ENCODE data around the gene PPIE.

The PPIE gene

DNA sequence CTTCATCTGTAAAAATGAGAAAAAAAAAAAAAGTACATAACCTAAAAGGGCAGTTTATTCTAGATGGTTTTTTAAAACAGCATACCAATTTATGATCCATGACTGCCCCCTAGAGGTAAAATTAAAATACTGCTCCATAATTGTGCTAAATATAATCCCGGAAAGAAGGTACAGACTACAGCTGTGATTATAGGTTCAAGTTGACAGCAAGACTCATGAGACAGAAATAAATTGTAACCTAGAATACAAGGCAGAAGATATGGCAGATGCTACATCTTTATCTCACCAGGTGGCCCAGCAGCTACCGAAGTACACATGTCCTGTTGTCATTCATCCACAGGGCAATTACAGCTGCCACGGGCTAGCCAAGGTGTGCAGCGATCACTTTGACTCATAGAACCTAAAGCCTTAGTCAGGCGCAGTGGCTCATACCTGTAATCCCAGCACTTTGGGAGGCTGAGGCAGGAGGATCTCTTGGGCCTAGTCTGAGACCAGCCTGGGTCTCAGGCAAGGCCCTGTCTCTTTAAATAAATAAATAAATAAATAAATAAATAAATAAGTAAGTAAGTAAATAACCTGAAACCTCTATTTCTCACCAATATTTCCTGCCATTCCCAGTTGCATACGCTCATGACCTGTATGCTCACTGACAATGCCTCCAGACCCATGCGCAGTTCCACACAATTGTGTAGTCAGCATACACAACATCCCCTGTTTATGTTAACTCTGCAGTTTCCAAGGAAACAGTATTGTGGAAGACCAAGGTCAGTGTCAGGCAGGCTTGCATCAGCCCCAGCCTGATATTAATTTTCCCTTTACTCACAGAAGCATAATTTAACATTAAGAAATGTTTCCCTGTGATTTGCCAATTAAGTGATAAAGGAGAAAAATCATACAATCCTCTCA lies 18.3 kb upstream of the PPIE start:
- peak; percentile 74 for DNase-seq (ENCODE audit: low spot score)

DNA sequence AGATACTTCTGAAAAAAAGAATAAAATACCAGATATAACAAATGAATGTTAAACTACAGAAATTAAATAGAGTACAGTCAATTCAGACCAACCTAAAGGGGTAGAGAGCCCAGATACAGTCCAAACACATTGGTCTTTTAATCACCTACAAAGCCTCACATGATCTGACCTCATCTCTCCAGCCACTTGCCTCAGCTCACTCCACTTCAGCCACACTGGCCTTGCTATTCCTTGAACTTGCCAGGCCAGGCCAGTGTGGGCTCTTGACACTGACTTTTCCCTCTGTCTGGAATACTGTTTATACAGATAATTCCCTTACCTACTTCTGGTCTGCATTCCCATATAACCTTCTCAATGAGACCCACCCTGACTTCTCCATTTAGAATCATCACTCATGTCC lies 17.0 kb upstream of the PPIE start:
- DNase-seq (ENCODE audit: low spot score): no peak

GRCh38 chr1:39722495-39722894 lies 16.2 kb upstream of the PPIE start:
- DNase-seq (ENCODE audit: low spot score): peak; percentile 71

- DNase-seq (ENCODE audit: low spot score): no peak
Measured at GRCh38 chr1:39726600-39726999, 12.1 kb upstream of the PPIE start.

DNA sequence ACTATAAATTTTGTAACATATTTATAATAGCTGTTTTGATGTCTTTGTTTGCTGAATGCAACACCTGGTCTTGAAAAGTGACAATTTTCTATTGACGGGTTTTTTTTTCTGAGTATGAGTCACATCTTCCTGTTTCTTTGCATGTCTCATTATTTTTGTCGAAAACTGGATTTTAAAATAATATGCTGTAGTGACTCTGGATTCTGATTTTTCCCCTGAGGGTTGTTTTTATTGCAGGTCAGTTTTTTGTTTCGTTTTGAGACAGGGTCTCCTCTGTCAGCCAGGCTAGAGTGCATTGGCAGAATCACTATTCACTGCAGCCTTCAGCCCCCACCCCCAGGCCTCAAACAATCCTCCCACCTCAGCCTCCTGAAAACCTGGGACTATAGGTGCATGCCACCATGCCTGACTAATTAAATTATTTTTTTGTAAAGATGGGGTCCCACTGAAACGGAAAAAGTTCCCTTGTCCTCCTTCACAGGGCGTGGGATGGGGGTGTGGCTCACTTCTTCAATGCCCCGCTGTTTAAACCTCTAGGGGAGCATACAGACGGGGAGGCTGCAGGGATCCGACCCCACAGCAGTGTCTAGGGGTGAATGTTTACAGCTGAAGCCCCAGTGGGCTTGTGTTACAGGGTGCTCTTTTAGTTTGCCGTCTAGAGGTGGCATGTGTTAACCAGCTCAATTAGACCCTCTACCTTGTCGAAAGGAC lies 11.3 kb upstream of the PPIE start:
- no peak for DNase-seq (ENCODE audit: low spot score)

DNA sequence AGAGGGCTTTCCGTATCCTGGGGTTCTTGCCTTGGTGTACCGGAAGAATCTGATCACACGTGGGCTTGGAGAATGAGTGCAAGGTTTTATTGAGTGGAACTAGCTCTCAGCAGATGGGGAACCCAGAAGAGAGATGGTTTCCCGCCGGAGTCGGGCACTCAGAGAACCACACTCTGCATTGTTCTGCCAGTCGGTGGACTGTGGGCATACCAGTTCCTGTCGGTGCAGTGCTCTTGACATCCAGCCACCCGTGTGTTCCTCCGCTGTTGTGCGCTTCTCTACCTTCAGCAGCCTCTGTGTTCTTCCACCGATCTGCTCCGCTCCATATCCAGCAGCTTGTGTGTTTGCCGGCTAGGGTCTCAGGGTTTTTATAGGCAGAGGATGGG lies 10.8 kb upstream of the PPIE start:
- DNase-seq (ENCODE audit: low spot score): no peak

- no peak for DNase-seq (ENCODE audit: low spot score)
Measured at GRCh38 chr1:39729030-39729429, 9.7 kb upstream of the PPIE start.

- no peak for DNase-seq (ENCODE audit: low spot score)
Measured at GRCh38 chr1:39729842-39730241, 8.8 kb upstream of the PPIE start.

GRCh38 chr1:39732730-39733129 lies 6.0 kb upstream of the PPIE start:
- DNase-seq (ENCODE audit: low spot score): no peak

DNA sequence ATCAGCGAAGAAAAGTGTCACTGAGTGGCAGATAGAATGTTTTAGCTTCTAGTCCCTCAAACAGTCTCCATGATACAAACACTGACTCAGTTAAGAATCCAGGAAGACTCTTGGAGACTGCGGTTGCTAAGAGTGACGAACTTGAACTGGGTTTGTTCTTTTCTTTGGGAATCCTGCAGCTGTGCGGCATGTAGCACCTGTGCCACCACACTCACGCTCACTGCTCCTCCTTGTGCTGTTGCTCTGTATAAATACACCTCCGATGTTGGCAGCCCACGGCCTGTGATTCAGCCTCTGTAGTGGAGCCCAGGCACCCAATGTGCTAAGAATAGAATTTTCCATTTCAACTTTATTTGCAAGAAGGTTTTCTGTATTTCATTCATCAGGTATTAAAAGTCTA lies 5.5 kb upstream of the PPIE start:
- peak; percentile 22 for DNase-seq (ENCODE audit: low spot score)

GRCh38 chr1:39735731-39736130 lies 3.0 kb upstream of the PPIE start:
- DNase-seq (ENCODE audit: low spot score): peak; percentile 53

GRCh38 chr1:39737546-39738169 lies 1.0 kb upstream of the PPIE start:
- peak; percentile 38 for DNase-seq (ENCODE audit: low spot score)

GRCh38 chr1:39745016-39745670 lies 6.5 kb downstream of the PPIE start:
- no peak for DNase-seq (ENCODE audit: low spot score)

- DNase-seq (ENCODE audit: low spot score): no peak
Measured at GRCh38 chr1:39751595-39751994, 12.9 kb downstream of the PPIE start.

- no peak for DNase-seq (ENCODE audit: low spot score)
Measured at GRCh38 chr1:39752703-39753102, 14.0 kb downstream of the PPIE start.

DNA sequence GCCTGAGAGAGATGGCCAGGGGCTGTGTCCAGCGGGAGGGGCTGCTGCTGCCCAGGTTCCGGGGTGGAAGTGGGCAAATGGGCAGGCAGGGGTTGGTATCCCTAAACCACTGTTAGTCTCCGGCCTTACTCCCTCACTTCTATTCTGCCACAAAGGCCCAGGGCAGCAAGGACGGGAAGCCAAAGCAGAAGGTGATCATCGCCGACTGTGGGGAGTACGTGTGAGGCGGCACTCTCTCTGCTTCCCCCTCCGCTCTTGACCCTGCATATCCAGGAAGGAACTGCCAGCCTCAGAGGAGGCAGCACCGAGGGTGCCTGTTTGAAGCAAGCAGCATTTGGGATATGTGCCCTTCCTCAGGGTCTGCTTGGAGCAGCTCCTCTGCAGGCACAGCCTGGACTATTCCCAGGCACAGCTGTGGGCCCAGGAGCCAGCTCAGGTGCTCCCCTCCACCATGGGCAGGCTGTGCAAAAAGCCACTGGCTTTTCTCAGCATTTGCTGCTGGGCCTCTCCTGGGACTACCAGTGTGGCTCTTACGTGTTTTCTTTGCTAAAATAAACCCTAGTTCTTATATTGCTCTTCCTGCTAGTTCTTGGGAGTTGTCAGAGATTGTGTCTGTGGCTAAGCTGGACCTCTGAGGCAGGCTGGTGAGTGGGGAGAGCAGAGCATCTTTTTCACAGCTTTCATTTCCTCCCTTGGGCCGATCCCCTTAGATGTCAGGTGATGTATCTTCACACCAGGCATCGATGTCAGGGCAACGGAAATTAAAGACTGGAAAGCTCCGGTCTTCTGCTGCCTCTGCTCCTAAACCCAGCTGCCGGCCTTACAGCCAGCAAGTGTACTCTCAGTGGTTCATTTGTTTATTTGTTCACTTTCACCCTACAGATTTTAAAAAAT lies 14.7 kb downstream of the PPIE start:
- no peak for DNase-seq (ENCODE audit: low spot score)

DNA sequence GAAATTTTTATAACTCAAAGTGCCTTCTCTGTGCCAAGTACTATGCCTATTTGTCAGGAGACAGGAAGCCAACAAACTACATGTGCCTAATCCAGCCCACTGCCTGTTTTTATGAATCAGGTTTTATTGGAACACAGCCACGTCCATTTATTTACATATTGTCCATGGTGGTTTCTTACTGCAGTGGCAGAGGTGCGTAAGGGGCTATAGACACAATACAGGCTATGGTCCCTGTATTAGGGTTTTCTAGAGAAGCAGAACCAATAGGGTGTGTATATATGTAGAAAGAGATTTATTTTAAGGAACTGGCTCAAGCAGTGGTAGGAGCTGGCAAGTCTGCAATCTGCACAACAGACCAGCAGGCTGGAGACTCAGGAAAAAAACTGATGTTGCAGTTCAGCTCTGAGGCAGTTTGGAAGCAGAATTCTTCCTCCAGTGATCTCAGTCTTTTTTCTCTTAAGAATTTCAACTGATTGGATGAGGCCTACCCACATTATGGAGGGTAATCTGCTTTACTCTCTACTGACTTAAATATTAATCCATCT lies 15.4 kb downstream of the PPIE start:
- DNase-seq (ENCODE audit: low spot score): no peak

DNA sequence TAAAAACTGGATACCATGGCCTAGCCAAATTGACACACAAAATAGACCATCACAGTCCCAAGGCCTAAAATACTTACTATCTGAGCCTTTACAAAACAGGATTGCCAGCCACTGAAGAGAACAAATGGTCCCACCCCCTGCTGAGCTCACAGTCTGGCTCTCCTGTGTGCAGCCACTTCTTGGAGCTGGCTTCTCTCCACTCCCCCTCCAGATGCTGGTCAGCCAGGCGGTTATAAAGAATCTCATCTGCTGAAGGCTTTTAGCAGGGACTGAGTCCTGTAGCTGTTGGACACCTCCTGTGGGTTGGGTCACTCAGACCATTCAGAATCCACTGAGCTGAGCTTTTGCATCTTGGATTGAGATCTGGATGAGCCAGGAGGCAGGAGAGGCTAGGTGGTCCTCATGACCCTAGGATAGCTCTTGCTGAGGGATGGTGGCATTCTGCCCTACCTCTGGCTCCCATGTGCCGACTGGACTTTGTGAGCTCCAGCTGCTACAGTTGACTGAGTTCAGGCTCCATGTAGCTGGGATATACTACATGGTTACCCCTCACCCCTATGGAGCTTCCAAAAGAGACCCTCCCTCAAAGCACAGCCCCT lies 16.3 kb downstream of the PPIE start:
- DNase-seq (ENCODE audit: low spot score): no peak

GRCh38 chr1:39755965-39756659 lies 17.4 kb downstream of the PPIE start:
- DNase-seq (ENCODE audit: low spot score): no peak

- no peak for DNase-seq (ENCODE audit: low spot score)
Measured at GRCh38 chr1:39757501-39757900, 18.8 kb downstream of the PPIE start.
